ENCODE data around the gene PLG. TPM values are rescaled to one million over a fixed set of nuclear protein-coding genes. Genes with fewer than 3 reads are reported as not detected.
"Not testable (repeated sequence)": the region's sequence is repeated elsewhere in the genome, so short reads cannot be mapped to it uniquely, and the experiment has no call there.

The PLG gene
- not detected in 2 replicates for total RNA-seq (2014; rRNA removed; shearing (Covaris generic))

- not testable (repeated sequence) for DNase-seq (ENCODE audit: low read depth)
Measured at GRCh38 chr6:160701918-160702680, at the start of gene PLG. PLG (plus strand) TSS chr6:160702244; CDS start chr6:160702305, 61 bp downstream.

GRCh38 chr6:160659562-160659961 is 42.5 kb upstream of the PLG start:
- DNase-seq (ENCODE audit: low read depth), result no peak

GRCh38 chr6:160661216-160661615 is 40.8 kb upstream of the PLG start:
- no peak for DNase-seq (ENCODE audit: low read depth)

GRCh38 chr6:160662429-160662828 is 39.6 kb upstream of the PLG start:
- no peak for DNase-seq (ENCODE audit: low read depth)

GRCh38 chr6:160662842-160663241 is 39.2 kb upstream of the PLG start:
- no peak for DNase-seq (ENCODE audit: low read depth)

- not testable (repeated sequence) for DNase-seq (ENCODE audit: low read depth)
Measured at GRCh38 chr6:160664198-160664597, 37.8 kb upstream of the PLG start, which contains the start of gene LPA. LPA (minus strand) TSS chr6:160664275; CDS start chr6:160664214, 61 bp downstream.

GRCh38 chr6:160667639-160668481 is 34.2 kb upstream of the PLG start:
- peak; percentile 7 for DNase-seq (ENCODE audit: low read depth)

- DNase-seq (ENCODE audit: low read depth), result no peak
Measured at GRCh38 chr6:160668589-160668988, 33.5 kb upstream of the PLG start.

- not testable (repeated sequence) for DNase-seq (ENCODE audit: low read depth)
Measured at GRCh38 chr6:160676418-160676817, 25.6 kb upstream of the PLG start.

GRCh38 chr6:160678230-160678629 is 23.8 kb upstream of the PLG start:
- no peak for DNase-seq (ENCODE audit: low read depth)

- no peak for DNase-seq (ENCODE audit: low read depth)
Measured at GRCh38 chr6:160678744-160679401, 23.2 kb upstream of the PLG start.

GRCh38 chr6:160679402-160679769 is 22.7 kb upstream of the PLG start:
- DNase-seq (ENCODE audit: low read depth), result no peak

GRCh38 chr6:160685101-160685761 is 16.8 kb upstream of the PLG start:
- DNase-seq (ENCODE audit: low read depth), result not testable (repeated sequence)

GRCh38 chr6:160685762-160686450 is 16.1 kb upstream of the PLG start:
- DNase-seq (ENCODE audit: low read depth), result no peak

- no peak for DNase-seq (ENCODE audit: low read depth)
Measured at GRCh38 chr6:160690458-160690857, 11.6 kb upstream of the PLG start.

- DNase-seq (ENCODE audit: low read depth), result no peak
Measured at GRCh38 chr6:160691617-160692016, 10.4 kb upstream of the PLG start.

GRCh38 chr6:160692369-160692959 is 9.6 kb upstream of the PLG start:
- no peak for DNase-seq (ENCODE audit: low read depth)

- peak; percentile 61 for DNase-seq (ENCODE audit: low read depth)
Measured at GRCh38 chr6:160695025-160695424, 7.0 kb upstream of the PLG start.

GRCh38 chr6:160695622-160696021 is 6.4 kb upstream of the PLG start:
- not testable (repeated sequence) for DNase-seq (ENCODE audit: low read depth)

GRCh38 chr6:160696884-160697283 is 5.2 kb upstream of the PLG start:
- DNase-seq (ENCODE audit: low read depth), result not testable (repeated sequence)

- no peak for DNase-seq (ENCODE audit: low read depth)
Measured at GRCh38 chr6:160697826-160698225, 4.2 kb upstream of the PLG start.

Measured in M059J (cell line).